ENCODE measurements around the gene PHACTR3.
"Not testable (repeated sequence)": the region's sequence is repeated elsewhere in the genome, so short reads cannot be mapped to it uniquely, and the experiment has no call there.

The PHACTR3 gene

DNA sequence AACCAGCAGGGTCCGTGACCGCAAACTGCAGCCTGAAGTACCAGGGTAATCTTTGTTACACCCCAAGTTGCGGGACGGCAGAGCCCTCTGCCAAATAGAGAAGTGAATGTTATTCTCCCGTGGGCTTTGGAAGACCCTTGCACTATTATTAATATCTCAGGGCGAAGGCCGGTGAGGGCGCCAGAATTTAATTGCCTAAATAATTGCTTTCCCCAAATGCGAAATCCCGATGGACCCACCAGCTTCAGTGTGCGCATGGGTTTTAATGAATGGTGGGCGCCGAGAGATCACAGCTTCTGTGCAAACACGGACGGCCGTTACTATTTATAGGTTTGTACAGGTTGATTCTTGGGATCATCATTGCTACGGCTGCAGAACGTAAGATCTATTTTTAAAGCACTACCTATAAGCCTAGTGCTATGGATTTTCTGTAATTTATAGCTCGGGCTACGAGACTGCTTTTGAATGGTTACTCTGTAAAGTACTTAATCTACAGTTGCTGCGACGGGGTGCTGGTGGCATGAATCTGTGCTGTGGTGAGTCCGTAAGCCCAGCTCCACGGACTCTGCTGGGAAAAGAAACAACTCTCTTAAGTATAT lies 15.2 kb upstream of the PHACTR3 start:
- DNase-seq, result no peak

DNA sequence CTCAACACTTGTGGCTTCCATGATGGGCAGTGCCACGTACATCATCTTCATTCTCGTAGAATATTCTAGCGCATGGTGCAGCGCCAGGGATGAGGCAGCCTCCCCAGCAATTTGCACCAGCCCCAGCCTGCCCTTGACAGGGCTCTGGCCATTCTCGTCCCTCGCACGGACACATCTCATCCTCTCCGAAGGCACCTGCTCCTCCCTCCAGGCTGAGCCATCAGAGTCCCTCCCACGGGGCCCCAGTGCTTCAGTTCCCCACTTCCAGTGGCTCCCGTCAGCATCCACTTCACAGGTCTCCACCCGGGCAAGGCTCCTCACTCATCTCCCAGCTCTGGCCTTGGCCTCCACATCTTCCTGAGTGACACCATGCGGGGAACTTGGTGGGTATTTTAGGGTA lies 13.3 kb upstream of the PHACTR3 start:
- no peak for DNase-seq

- no peak for DNase-seq
Observed at GRCh38 chr20:59596690-59597089, 7.7 kb upstream of the PHACTR3 start.

GRCh38 chr20:59597240-59597639 lies 7.1 kb upstream of the PHACTR3 start:
- no peak for DNase-seq

DNA sequence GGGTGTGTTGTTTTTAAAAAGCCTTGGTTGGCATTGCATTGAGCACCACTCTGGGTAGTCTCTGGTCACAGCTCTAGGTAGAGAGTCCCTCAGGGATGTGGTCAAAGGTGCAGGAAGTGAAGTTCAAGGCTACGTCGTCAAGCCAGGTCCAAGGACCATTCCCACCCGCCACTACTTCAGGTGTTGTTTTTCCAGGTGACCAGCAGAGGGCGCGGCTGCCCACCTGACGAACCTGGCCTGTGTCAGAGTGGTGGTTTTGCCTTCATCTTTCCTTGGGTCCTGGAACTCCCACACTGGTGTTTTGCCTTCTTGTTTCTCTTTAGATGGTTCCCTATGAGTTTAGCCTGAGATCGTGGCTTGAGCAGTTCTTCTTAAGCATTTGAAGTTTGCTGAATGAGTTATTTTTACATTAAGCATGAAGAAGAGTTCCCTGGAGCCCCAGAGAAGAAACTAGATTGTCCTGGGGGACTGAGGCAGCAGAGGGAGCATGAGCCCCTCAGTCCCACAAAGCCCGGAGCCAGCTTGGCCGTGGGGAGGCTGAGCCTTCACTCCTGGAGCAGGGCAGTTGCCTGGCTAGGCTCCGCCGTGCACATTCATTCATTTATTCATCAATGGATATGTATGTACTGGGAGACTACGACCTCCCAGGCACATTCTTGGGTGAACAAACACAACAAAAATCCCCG lies 5.6 kb upstream of the PHACTR3 start:
- DNase-seq, result no peak

GRCh38 chr20:59599941-59600340 lies 4.4 kb upstream of the PHACTR3 start:
- DNase-seq, result no peak

GRCh38 chr20:59600472-59600871 lies 3.9 kb upstream of the PHACTR3 start:
- no peak for DNase-seq

DNA sequence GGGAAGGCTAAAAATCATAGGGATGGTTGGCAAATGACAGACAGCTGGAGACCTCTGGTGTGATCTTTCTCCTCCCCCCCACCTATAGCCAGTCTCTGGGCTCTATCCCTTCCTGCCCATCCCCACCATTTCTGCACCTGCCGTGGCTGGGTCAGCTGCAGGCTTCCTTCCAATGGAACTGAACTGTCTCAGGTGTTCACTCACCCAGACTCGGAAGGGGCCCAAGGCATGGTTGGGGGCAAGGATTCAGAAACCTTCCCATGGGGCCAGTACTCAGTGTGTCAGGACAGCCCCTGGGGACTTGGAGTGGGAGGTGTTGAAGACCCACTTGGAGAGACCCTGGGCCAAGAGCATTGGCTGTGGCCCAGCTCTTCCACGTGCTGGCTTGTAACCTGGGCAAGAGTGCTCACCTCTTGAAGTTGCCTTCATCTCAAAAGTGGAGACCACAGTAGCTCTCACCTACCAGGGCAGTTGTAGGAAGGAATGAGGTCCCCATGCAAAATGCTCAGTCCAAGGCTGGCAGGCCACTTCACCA lies 1.7 kb upstream of the PHACTR3 start:
- no peak for DNase-seq

GRCh38 chr20:59603176-59603575 lies 1.2 kb upstream of the PHACTR3 start:
- no peak for DNase-seq

DNA sequence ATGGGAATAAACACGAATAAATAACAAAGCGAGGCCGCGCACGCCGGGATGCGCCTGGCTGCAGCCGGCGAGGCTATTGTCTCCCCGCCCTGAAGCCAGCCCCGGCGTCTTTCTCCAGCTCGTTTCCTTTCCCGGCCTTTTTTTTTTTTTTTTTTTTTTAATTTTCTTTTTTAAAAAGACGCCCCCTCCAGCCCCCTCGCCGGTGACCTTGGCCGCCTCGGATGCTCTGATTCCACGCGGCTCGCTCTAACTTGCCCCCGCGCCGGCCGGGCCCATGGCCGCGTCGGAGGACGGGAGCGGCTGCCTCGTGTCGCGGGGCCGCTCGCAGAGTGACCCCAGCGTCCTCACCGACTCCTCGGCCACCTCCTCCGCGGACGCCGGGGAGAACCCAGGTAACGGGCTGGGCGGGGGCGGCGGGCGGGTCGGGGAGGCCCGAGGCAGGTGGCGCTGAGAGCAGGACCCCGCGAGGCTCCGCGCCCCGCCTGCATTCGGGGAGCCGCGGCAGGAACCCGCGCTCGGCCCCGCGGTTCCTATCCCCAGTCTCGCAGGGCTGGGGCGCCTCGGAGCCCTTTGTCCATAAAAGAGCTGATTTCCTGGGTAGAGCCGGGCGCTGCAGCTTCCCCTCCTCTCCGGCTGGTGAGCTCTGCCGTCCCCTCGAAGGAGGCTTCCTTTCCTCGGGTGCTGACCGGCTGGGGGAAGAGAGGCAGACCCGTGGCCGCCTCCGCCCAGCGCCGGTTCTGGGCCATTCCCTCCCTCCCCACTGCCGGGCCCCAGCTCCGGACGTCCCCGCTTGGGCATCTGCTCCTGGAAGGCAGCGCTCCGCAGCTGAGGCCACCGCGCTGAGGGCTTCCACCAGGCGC lies 631 bp downstream of the PHACTR3 start:
- no peak for DNase-seq

DNA sequence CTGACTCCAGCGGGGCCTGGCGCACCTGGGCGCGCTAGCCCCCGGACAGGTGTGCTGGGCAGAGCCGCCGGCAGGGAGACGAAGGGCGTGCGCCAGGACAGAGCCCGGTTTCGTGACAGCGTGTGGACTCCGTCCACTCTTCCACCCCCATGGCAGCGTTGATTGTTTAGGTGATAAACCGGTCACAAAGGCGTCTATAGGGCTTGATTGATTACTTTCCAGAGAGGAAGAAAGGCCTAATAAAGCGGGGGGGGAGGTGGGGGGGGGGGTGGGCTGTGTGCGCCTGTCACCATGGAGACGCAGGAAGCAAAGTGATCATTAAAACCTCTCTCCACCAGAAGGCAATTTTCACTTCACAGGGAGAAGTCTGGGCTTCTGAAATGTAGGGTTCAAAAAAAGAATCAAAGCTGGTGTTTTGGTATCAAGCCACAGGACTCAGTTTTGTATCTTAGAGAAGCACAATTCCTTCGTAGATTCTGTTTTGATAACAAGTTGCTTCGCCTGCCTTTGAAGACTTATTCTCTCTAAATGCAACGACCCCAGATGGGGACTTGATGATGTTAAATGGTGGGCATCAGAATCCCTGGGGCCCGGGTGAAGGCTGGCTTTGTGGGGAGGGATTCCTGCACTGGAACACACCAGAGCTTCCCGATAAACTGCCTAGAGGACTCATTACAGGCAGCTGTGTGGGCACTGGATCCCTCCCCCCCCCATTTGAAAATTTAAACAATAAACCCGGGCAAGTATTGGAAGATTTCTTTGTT lies 1.4 kb downstream of the PHACTR3 start:
- DNase-seq, result no peak

DNA sequence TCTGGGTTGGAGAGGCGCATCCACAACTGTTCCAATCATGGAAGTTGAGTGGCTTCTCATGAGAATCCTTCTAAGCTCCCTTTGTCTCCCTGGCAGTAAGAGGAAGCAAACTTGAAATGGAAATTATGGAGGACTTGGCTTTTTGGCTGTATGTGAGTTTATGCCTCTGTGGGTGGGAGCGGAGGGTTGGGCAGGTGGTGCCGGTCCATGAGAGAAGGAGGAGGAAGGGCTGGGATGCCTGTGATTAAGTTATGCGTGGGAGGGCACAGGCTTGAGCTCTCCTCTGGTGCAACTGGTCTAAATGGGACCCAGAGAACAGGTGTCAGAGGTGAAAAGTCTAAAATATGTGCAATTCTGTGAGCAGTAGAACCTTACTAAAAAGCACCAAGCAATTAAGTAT lies 2.2 kb downstream of the PHACTR3 start:
- no peak for DNase-seq

DNA sequence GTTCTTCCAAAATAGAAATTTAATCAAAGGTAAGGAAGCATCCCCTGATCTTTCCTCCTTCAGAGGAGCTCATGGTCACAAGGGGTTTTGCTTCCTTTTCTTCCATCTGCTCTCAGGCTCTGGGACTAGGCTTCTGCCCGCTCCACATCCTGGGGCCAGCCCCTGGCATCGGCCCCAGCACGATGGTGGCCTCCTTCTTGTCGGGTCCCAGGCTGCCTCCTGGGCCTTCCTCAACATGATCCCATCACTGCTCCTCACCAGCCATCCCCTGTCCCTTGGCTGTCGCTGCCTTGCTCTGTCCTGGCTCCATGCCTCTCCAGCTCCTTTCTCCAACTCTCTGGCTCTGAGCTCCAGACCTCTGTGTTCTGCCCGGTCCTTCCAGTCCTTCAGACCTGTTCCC lies 4.1 kb downstream of the PHACTR3 start:
- no peak for DNase-seq

- DNase-seq, result no peak
Observed at GRCh38 chr20:59608871-59609270, 4.5 kb downstream of the PHACTR3 start.

DNA sequence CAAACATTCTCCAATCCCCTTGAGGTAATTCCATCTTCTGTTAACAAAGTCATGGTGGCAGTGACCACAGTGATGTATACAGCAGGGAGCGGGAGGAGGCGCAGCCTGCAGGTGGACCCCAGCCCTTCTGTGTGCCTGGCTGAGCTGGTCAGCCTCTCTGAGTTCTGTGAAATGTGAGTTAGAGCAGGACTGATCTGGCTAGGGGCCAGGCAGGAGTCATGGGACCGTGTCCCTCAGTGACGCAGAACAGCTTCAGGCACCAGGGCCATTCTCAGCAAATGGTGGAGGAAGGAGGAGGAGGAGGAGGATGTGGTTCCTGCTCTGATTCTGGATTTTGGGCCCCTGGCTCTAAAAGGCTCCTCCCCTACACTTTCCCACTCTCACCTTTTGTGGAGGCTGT lies 6.9 kb downstream of the PHACTR3 start:
- DNase-seq, result no peak

DNA sequence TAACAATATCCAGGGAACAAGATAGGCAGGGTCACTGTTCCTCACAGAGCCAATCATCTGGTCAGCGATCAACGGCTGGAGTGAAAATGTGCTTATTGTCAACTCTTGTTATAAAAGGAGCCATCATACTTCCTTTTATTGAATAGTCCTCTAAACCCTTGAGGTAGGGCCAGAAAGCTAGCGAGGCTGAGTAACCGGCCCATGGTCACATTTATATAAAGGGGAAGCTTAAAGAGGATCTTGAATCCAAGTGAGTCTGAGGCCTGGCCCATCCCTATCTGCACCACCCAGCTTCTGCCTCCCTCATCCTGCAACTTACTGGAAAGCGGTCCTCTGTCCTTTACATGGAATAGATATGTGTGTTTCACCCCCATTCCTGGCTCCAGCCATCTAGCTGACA lies 9.5 kb downstream of the PHACTR3 start:
- no peak for DNase-seq

- no peak for DNase-seq
Observed at GRCh38 chr20:59614714-59615113, 10.4 kb downstream of the PHACTR3 start.

DNA sequence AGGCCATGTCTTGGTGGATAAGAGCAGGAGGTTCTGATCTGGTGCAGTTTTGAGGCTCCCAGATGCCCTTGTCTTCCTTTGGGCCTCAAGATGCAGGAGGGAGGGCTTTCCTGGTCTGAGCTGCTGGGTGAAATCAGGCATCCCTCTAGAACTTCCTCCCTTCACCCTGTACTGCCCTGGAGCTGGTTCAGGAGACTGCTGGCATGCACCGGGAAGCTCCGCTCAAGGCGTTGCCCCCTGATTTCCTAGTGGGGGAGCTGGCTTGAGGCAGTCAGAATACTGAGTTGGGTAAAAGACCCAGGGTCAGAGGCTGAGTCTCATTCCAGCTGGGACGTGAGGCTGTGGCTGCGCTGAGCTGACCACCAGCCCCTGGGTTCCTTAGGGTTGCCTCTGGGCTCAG lies 12.0 kb downstream of the PHACTR3 start:
- DNase-seq, result no peak

- no peak for DNase-seq
Observed at GRCh38 chr20:59617221-59617620, 12.9 kb downstream of the PHACTR3 start.

GRCh38 chr20:59618131-59618530 lies 13.8 kb downstream of the PHACTR3 start:
- DNase-seq, result no peak

DNA sequence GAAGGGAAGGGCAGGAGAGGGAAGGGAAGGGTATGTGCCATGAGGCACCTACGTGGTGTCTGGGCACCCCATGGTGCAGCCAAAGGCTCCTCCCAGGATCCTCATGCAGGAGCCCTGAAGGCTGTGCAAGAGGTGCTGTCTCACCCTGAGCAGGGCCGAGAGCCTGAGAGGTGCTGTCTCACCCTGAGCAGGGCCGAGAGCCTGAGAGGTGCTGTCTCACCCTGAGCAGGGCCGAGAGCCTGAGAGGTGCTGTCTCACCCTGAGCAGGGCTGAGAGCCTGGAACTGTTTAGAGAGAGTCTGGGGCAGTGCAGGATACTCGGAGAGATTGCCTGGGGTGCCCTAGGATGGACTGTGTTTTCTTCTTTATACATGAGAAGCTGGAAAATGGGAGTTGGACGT lies 14.2 kb downstream of the PHACTR3 start:
- not testable (repeated sequence) for DNase-seq

DNA sequence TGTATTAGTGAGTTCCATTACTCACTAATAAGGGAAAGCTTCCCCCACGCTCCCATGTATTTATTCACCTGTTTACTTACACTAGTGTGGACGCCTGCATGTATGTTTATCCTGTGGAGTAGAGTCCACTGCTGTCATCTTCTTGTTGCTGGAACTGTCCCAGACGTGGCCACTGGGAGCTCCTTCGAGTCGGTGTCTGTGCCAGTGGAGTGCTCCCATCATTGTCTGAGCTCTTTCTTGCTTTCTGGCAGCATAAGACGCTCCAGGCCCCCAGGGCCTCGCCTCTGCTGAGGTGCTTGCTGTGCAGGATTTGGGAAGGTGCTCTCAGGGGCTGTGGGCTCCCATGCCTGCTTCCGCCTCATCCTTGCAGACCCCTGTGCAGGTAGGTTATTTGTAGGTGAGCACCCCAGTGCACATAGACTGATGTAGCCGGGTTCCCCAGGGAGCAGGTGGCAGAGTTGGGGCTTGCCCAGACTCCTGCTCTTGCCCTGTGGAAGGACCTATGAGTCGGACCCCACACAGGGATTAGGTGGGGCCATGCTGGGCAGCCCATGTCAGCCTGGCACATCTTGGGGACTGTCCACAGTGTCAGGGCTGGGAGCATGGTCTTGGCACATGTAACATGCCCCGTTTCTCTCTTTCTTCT lies 16.6 kb downstream of the PHACTR3 start:
- no peak for DNase-seq

GRCh38 chr20:59622496-59622895 lies 18.2 kb downstream of the PHACTR3 start:
- DNase-seq, result no peak

Data from CD4-positive, alpha-beta T cell treated with Interleukin-4 for 4 hours (primary cell).